Stimulated activated CD8-positive, alpha-beta memory T cell treated with anti-CD3 and anti-CD28 coated beads, Interleukin-7, amount 100 ng/mL, for 48 hours (primary cell): ENCODE results near the gene STON1.
"Not testable (repeated sequence)": the region's sequence is repeated elsewhere in the genome, so short reads cannot be mapped to it uniquely, and the experiment has no call there.

Experiments
- DNase-seq, 2 donors: peaks; one replicate each; pipeline ENCODE4 v3.0.0-alpha.2; 2020; ENCODE audit warnings: low read depth in 1 of 2; ENCODE audit errors: extremely low read depth in 1 of 2

The STON1 gene

GRCh38 chr2:48613211-48613610 lies 83.3 kb downstream of the STON1 start:
- DNase-seq, result no peak

GRCh38 chr2:48614581-48614980 lies 84.6 kb downstream of the STON1 start:
- not testable (repeated sequence) for DNase-seq

GRCh38 chr2:48617618-48618017 lies 87.7 kb downstream of the STON1 start, which contains the start of gene GTF2A1L:
Gene GTF2A1L, plus strand, starts transcription at chr2:48617856. Its CDS starts 19 bp downstream, at chr2:48617875.
- no peak for DNase-seq

GRCh38 chr2:48619526-48619925 lies 89.6 kb downstream of the STON1 start:
- no peak for DNase-seq

GRCh38 chr2:48620604-48621003 lies 90.7 kb downstream of the STON1 start:
- DNase-seq, result no peak

- not testable (repeated sequence) for DNase-seq
Observed at GRCh38 chr2:48622691-48623090, 92.7 kb downstream of the STON1 start.

GRCh38 chr2:48624696-48625095 lies 94.7 kb downstream of the STON1 start:
- no peak for DNase-seq

- DNase-seq, result no peak
Observed at GRCh38 chr2:48626047-48626446, 96.1 kb downstream of the STON1 start.

GRCh38 chr2:48633143-48633542 lies 103.2 kb downstream of the STON1 start:
- DNase-seq, result no peak

GRCh38 chr2:48635786-48636185 lies 105.8 kb downstream of the STON1 start:
- no peak for DNase-seq

- no peak for DNase-seq
Observed at GRCh38 chr2:48638261-48638660, 108.3 kb downstream of the STON1 start.
